NCI-H526 (cell line): ENCODE results near the gene TBC1D8.

Source experiments
- DNase-seq, 2 experiments: peaks; one replicate each; lab custom pipeline; 2025; lab: John Stamatoyannopoulos, UW

The TBC1D8 gene

GRCh38 chr2:100977511-100977910 is 173.7 kb downstream of the TBC1D8 start:
- no peak for DNase-seq

GRCh38 chr2:100976645-100977391 is 174.4 kb downstream of the TBC1D8 start:
- no peak for DNase-seq

- DNase-seq: no peak
Observed at GRCh38 chr2:100976061-100976460, 175.1 kb downstream of the TBC1D8 start.

- DNase-seq: no peak
Observed at GRCh38 chr2:100975521-100975785, 175.7 kb downstream of the TBC1D8 start.

GRCh38 chr2:100974712-100975520 is 176.3 kb downstream of the TBC1D8 start:
- no peak for DNase-seq

- no peak for DNase-seq
Observed at GRCh38 chr2:100972452-100972851, 178.7 kb downstream of the TBC1D8 start.

GRCh38 chr2:100971221-100971620 is 180.0 kb downstream of the TBC1D8 start:
- DNase-seq: no peak

GRCh38 chr2:100969998-100970397 is 181.2 kb downstream of the TBC1D8 start:
- DNase-seq: no peak

GRCh38 chr2:100968146-100969145 is 182.7 kb downstream of the TBC1D8 start:
- no peak for DNase-seq

GRCh38 chr2:100967716-100968115 is 183.5 kb downstream of the TBC1D8 start:
- DNase-seq: no peak

- no peak for DNase-seq
Observed at GRCh38 chr2:100965596-100965995, 185.6 kb downstream of the TBC1D8 start.

- no peak for DNase-seq
Observed at GRCh38 chr2:100964681-100965169, 186.5 kb downstream of the TBC1D8 start.

- DNase-seq: no peak
Observed at GRCh38 chr2:100964222-100964621, 187.0 kb downstream of the TBC1D8 start.

GRCh38 chr2:100963026-100963375 is 188.2 kb downstream of the TBC1D8 start:
- DNase-seq: no peak

GRCh38 chr2:100962366-100963025 is 188.7 kb downstream of the TBC1D8 start:
- no peak for DNase-seq

GRCh38 chr2:100960688-100961087 is 190.5 kb downstream of the TBC1D8 start:
- DNase-seq: no peak

- DNase-seq: no peak
Observed at GRCh38 chr2:100959225-100959880, 191.8 kb downstream of the TBC1D8 start.

GRCh38 chr2:100957996-100958653 is 193.1 kb downstream of the TBC1D8 start:
- no peak for DNase-seq
